Activated naive CD4-positive, alpha-beta T cell treated with anti-CD3 and anti-CD28 coated beads for 36 hours (primary cell): Measurements from ENCODE around the gene RNF126. TPM values are rescaled to one million over a fixed set of nuclear protein-coding genes. Genes with fewer than 3 reads are reported as not detected.

ENCODE experiments used
- total RNA-seq, 2 experiments: library from RNA; stranded (reverse); gene quantifications; one replicate each; pipeline ENCODE4 v1.2.3, GENCODE V29; 2021

RNF126 gene
- total RNA-seq, 2 experiments from 2014 or later, result 99.5 to 108 TPM

Other genes with a start within 250 kb of the RNF126 start
- not detected for gene SHC2, start 202.2 kb downstream of the RNF126 start, total RNA-seq
- gene MADCAM1, start 166.7 kb downstream of the RNF126 start, total RNA-seq, result under 1 TPM; 0.24 to 0.37 TPM
- 1 to 10 TPM; 4.2 to 5.1 TPM for gene TPGS1, start 155.7 kb downstream of the RNF126 start, total RNA-seq
- 10 to 100 TPM; 42.1 to 42.5 TPM for gene CDC34, start 131.5 kb downstream of the RNF126 start, total RNA-seq
- gene GZMM, start 119.2 kb downstream of the RNF126 start, total RNA-seq, result 10 to 100 TPM; 20.7 TPM
- gene BSG, start 90.6 kb downstream of the RNF126 start, total RNA-seq, result 100 to 1,000 TPM; 160 to 161 TPM
- gene HCN2, start 73.3 kb downstream of the RNF126 start, total RNA-seq, result under 1 TPM; 0.41 to 0.49 TPM
- 10 to 100 TPM; 63.8 to 65.6 TPM for gene POLRMT, start 29.7 kb downstream of the RNF126 start, total RNA-seq
- gene FGF22, start 23.3 kb downstream of the RNF126 start, total RNA-seq, result not detected
- 1 to 10 TPM; 9.3 to 9.8 TPM for gene FSTL3, start 13.2 kb upstream of the RNF126 start, total RNA-seq
- gene PRSS57, start 32.2 kb upstream of the RNF126 start, total RNA-seq, result not detected
- 1 to 10 TPM in 1 of 2 experiments, under 1 TPM in 1; 0.84 to 1.0 TPM for gene PALM, start 45.7 kb upstream of the RNF126 start, total RNA-seq
- gene MISP, start 87.9 kb upstream of the RNF126 start, total RNA-seq, result not detected
- gene PTBP1, start 134.2 kb upstream of the RNF126 start, total RNA-seq, result 100 to 1,000 TPM; 510 to 532 TPM
- not detected for gene PLPPR3, start 158.7 kb upstream of the RNF126 start, total RNA-seq
- gene AZU1, start 164.6 kb upstream of the RNF126 start, total RNA-seq, result not detected
- not detected for gene PRTN3, start 177.8 kb upstream of the RNF126 start, total RNA-seq
- gene ELANE, start 189.1 kb upstream of the RNF126 start, total RNA-seq, result not detected
- gene CFD, start 196.4 kb upstream of the RNF126 start, total RNA-seq, result under 1 TPM; 0.17 to 0.25 TPM
- gene MED16, start 230.0 kb upstream of the RNF126 start, total RNA-seq, result 10 to 100 TPM; 61.3 to 68.1 TPM
- gene RNU6-9, start 230.3 kb upstream of the RNF126 start, total RNA-seq, result not detected